ENCODE data around the gene CNFN. TPM values are rescaled to one million over a fixed set of nuclear protein-coding genes. Genes with fewer than 3 reads are reported as not detected.

Gene CNFN
- total RNA-seq, 1 experiment from 2014 or later: not detected

- DNase-seq (ENCODE audit: low read depth in 1 of 2, low spot score in 2 of 2): no peak
- H3K36me3 ChIP-seq: peaks cover 3% of the 10 kb centered on the region; the same call in 1 of the 2 replicates
- H3K4me3 ChIP-seq: no peak overlapping the region
- no peaks in the 10 kb centered on the region for H3K27me3 ChIP-seq (replicated peaks)
- H3K27ac ChIP-seq: no peak overlapping the region
- peaks cover 18% of the 10 kb centered on the region for H3K4me1 ChIP-seq (replicated peaks)
- no peaks in the 10 kb centered on the region for H3K9me3 ChIP-seq (replicated peaks)
Observed at GRCh38 chr19:42421591-42422031, 31.5 kb upstream of the CNFN start.

DNA sequence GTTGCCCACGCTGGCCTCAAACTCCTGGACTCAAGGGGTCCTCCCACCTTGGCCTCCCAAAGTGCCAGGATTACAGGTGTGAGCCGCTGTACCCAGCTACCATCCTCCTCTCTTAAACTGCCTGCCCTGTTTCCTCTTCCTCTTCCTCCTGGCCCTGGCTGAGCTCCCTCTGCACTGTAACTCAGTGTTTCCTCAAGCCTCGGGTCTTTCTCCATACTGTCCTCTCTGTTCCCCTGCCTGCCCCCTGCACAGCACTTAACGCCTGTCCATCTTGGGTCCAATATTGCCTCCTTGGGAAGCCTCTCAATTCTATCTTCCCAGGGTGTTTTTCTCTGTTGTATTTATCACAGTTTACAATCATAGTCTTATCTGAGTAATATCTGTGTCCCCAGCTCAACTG, 31.0 kb upstream of the CNFN start:
- Histone ChIP-seq H3K4me3 (no peak overlapping the region), H3K9me3 (replicated peaks) (no peaks in the 10 kb centered on the region), H3K27me3 (replicated peaks) (no peaks in the 10 kb centered on the region), H3K4me1 (replicated peaks) (peaks cover 18% of the 10 kb centered on the region), H3K36me3 (peaks cover 3% of the 10 kb centered on the region; the same call in 1 of the 2 replicates), H3K27ac (no peak overlapping the region)
- no peak for DNase-seq (ENCODE audit: low read depth in 1 of 2, low spot score in 2 of 2)

DNA sequence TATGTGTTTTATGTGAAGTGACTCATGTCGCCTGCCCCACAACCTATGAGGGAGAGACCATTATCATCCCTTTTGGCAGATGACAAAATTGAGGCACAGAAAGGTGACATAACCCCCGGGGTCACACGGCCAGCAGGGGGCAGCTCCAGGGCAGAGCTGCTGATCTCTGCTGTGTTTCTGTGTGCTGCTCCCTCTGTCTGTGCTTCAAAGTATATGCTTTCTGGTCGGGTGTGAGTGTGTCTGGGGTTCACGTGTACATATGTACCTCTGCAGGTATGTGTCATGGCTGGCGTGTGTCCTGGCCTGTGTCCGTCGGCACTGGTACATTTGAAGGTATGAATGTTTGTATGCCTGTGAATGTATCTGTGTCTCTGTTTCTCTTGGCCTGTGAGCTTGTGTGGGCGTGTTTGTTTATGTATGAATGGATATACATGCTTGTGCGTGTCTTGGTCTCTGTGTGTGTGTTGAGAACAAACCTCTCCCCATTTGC, 30.0 kb upstream of the CNFN start:
- peak in 1 of 2 experiments; percentile 40 for DNase-seq (ENCODE audit: low read depth in 1 of 2, low spot score in 2 of 2)
- no peak overlapping the region for H3K4me3 ChIP-seq
- H3K9me3 ChIP-seq (replicated peaks): no peaks in the 10 kb centered on the region
- peaks cover 3% of the 10 kb centered on the region; the same call in 1 of the 2 replicates for H3K36me3 ChIP-seq
- no peak overlapping the region for H3K27ac ChIP-seq
- no peaks in the 10 kb centered on the region for H3K27me3 ChIP-seq (replicated peaks)
- peaks cover 18% of the 10 kb centered on the region for H3K4me1 ChIP-seq (replicated peaks)

GRCh38 chr19:42419309-42419708, 29.2 kb upstream of the CNFN start:
- no peak for DNase-seq (ENCODE audit: low read depth in 1 of 2, low spot score in 2 of 2)
- Histone ChIP-seq H3K4me3 (no peak overlapping the region), H3K9me3 (replicated peaks) (no peaks in the 10 kb centered on the region), H3K36me3 (peaks cover 5% of the 10 kb centered on the region), H3K4me1 (replicated peaks) (peaks cover 18% of the 10 kb centered on the region), H3K27me3 (replicated peaks) (no peaks in the 10 kb centered on the region), H3K27ac (no peak overlapping the region)

- no peak overlapping the region for H3K4me3 ChIP-seq
- no peaks in the 10 kb centered on the region for H3K27me3 ChIP-seq (replicated peaks)
- H3K9me3 ChIP-seq (replicated peaks): no peaks in the 10 kb centered on the region
- H3K27ac ChIP-seq: no peak overlapping the region
- DNase-seq (ENCODE audit: low read depth in 1 of 2, low spot score in 2 of 2): no peak
- H3K36me3 ChIP-seq: peaks cover 5% of the 10 kb centered on the region; the same call in 1 of the 2 replicates
- H3K4me1 ChIP-seq (replicated peaks): no peaks in the 10 kb centered on the region
Observed at GRCh38 chr19:42412661-42413076, 22.6 kb upstream of the CNFN start.

DNA sequence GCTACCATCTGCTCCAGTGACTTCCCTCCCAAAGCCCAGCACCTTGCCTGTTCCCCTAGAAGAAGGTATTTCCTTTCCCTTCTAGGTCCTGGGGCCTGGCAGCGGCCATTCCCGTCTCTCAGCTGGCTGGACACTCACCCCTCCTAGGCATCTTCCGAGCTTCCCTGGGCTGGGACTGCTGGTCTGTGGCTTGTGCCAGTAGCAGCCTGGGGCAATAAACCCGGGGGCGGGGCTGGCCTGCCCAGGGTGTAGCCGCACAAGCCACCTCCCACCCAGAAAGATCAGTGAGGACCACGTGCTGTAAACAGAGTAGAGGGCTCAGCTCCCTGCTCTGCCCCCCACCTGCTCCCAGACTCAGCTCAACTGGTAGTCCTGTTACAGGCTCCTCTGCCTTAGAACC, 22.1 kb upstream of the CNFN start:
- Histone ChIP-seq H3K4me1 (replicated peaks) (no peaks in the 10 kb centered on the region), H3K27ac (no peak overlapping the region), H3K4me3 (no peak overlapping the region), H3K36me3 (peaks cover 5% of the 10 kb centered on the region; the same call in 1 of the 2 replicates), H3K9me3 (replicated peaks) (no peaks in the 10 kb centered on the region), H3K27me3 (replicated peaks) (no peaks in the 10 kb centered on the region)
- DNase-seq (ENCODE audit: low read depth in 1 of 2, low spot score in 2 of 2): no peak

GRCh38 chr19:42411581-42412178, 21.6 kb upstream of the CNFN start:
- no peaks in the 10 kb centered on the region for H3K4me1 ChIP-seq (replicated peaks)
- DNase-seq (ENCODE audit: low read depth in 1 of 2, low spot score in 2 of 2): no peak
- H3K27ac ChIP-seq: no peak overlapping the region
- no peaks in the 10 kb centered on the region for H3K27me3 ChIP-seq (replicated peaks)
- H3K9me3 ChIP-seq (replicated peaks): no peaks in the 10 kb centered on the region
- H3K4me3 ChIP-seq: no peak overlapping the region
- H3K36me3 ChIP-seq: peaks cover 5% of the 10 kb centered on the region; the same call in 1 of the 2 replicates

DNA sequence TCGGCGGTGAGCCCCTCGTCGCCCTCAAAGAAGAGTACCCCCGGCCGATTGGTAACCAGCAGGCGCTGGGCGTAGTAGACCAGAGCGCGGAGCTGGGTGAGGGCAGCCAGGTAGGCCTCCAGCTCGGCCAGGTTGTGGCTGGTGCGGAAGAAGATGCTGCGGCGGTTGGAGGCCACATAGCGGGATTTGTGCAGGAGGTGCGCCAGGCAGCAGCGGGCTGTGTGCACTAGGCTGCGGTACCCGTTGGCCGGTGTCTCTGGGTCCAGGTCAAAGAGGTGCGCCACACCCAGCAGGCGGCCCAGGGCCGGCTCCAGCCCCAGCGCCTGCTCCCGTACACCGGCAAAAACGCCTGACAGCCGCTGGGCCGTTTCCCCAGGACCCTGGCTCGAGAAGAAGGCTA, 20.3 kb upstream of the CNFN start:
- H3K4me1 ChIP-seq (replicated peaks): no peaks in the 10 kb centered on the region

DNA sequence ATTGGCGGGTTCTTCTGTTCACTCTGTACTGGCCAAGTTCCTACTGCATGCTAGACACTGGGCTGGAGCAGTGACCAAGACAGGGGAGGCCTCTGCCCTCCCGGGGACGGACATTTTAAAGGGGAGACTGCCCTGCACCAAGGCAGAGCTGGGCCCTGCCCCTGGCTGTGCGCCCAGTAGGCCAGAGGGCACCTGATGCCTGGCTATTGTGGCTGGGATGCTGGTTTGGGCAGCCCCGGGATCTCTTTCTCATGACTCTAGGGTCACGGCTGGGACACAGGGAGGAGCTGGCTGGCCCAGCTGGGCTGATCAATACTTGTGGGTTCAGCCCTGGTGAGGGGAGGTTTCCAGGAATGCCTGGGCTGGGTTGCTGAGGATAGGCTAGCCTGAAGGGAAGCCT, 19.4 kb upstream of the CNFN start:
- Histone ChIP-seq H3K4me1 (replicated peaks) (no peaks in the 10 kb centered on the region), H3K36me3 (peaks cover 7% of the 10 kb centered on the region), H3K4me3 (no peak overlapping the region), H3K27ac (no peak overlapping the region), H3K9me3 (replicated peaks) (no peaks in the 10 kb centered on the region), H3K27me3 (replicated peaks) (no peaks in the 10 kb centered on the region)
- DNase-seq (ENCODE audit: low read depth in 1 of 2, low spot score in 2 of 2): no peak

More for the DNA sequence above, 20.3 kb upstream of the CNFN start:
- Histone ChIP-seq H3K9me3 (replicated peaks) (no peaks in the 10 kb centered on the region), H3K27me3 (replicated peaks) (no peaks in the 10 kb centered on the region), H3K4me3 (no peak overlapping the region), H3K27ac (no peak overlapping the region), H3K36me3 (peaks cover 5% of the 10 kb centered on the region; the same call in 1 of the 2 replicates)
- no peak for DNase-seq (ENCODE audit: low read depth in 1 of 2, low spot score in 2 of 2)

GRCh38 chr19:42407816-42408175, 17.7 kb upstream of the CNFN start:
- H3K9me3 ChIP-seq (replicated peaks): no peaks in the 10 kb centered on the region
- peaks cover 6% of the 10 kb centered on the region; the same call in 1 of the 2 replicates for H3K36me3 ChIP-seq
- no peak overlapping the region for H3K4me3 ChIP-seq
- H3K27ac ChIP-seq: no peak overlapping the region
- DNase-seq (ENCODE audit: low read depth in 1 of 2, low spot score in 2 of 2): no peak
- H3K27me3 ChIP-seq (replicated peaks): no peaks in the 10 kb centered on the region
- H3K4me1 ChIP-seq (replicated peaks): no peaks in the 10 kb centered on the region

DNA sequence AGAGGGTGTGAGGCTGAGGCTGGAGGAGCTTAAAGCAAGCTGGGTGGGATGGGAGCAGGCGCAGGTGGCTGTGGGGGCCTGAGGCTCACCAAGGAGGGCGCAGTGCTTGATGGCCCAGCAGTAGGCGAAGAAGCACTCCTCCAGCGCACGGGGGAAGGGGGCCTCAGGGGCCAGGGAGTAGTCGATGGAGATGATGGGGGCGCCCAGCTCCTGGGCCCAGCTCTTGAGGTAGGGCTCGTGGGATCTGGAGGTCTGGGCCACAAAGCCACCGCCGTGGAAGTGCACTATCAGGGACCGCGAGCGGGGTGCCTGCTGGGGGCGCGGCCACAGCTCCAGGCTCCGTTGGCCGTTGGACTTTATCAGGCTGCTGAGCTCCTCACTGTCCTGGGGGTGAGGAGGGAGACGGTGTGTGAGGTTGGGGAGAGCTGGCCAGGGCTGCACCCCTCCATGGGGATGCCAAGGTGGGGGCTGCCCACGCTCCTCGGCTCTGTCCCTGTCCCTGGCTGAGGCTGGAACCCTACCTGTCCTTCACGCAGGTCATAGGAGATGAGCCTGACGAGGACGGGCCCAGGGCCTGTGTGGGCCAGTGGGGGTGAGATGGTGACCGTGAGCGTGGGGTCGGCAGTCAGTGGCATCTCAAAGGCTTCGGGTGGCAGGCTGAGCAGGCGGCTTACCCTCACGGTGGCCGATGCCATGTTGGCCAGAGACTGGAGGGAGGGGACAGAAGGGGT, 17.2 kb upstream of the CNFN start:
- DNase-seq (ENCODE audit: low read depth in 1 of 2, low spot score in 2 of 2): no peak
- H3K36me3 ChIP-seq: peaks cover 6% of the 10 kb centered on the region; the same call in 1 of the 2 replicates
- no peaks in the 10 kb centered on the region for H3K27me3 ChIP-seq (replicated peaks)
- H3K4me1 ChIP-seq (replicated peaks): no peaks in the 10 kb centered on the region
- H3K27ac ChIP-seq: no peak overlapping the region
- H3K9me3 ChIP-seq (replicated peaks): no peaks in the 10 kb centered on the region
- no peak overlapping the region for H3K4me3 ChIP-seq

DNA sequence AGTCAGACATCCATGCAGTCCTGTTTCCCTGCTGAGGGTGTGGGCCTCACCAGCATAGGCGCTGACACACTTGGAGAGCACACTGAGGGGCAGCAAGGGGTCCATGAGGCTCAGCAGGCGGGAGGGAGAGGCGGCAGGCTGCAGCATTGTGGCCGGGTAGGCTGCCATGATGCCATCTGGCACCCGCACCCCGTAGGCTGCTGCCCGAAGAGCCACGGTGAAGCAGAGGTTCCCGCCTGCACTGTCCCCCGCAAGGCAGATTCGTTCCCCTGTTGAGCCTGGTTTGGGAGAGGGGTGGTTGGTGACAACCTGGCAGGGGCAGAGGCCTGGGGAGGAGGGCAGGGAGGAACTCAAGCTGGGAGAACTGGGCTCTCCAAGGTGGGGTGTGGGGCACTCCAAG, 16.0 kb upstream of the CNFN start:
- Histone ChIP-seq H3K27me3 (replicated peaks) (no peaks in the 10 kb centered on the region), H3K27ac (no peak overlapping the region)
- DNase-seq (ENCODE audit: low read depth in 1 of 2, low spot score in 2 of 2): no peak

GRCh38 chr19:42403586-42403985, 13.5 kb upstream of the CNFN start:
- H3K4me1 ChIP-seq (replicated peaks): no peaks in the 10 kb centered on the region
- H3K27ac ChIP-seq: no peak overlapping the region
- no peaks in the 10 kb centered on the region for H3K27me3 ChIP-seq (replicated peaks)
- peaks cover 6% of the 10 kb centered on the region; the same call in 1 of the 2 replicates for H3K36me3 ChIP-seq
- H3K4me3 ChIP-seq: no peak overlapping the region
- DNase-seq (ENCODE audit: low read depth in 1 of 2, low spot score in 2 of 2): no peak
- H3K9me3 ChIP-seq (replicated peaks): no peaks in the 10 kb centered on the region

More for the DNA sequence above, 16.0 kb upstream of the CNFN start:
- H3K4me1 ChIP-seq (replicated peaks): no peaks in the 10 kb centered on the region
- no peaks in the 10 kb centered on the region for H3K9me3 ChIP-seq (replicated peaks)
- H3K36me3 ChIP-seq: peaks cover 6% of the 10 kb centered on the region; the same call in 1 of the 2 replicates
- no peak overlapping the region for H3K4me3 ChIP-seq
